GM12878 (cell line): Measurements from ENCODE around the gene ZXDC. TPM values are rescaled to one million over a fixed set of nuclear protein-coding genes. Genes with fewer than 3 reads are reported as not detected.

Source experiments
- ATAC-seq: fragments of 200-7000 bp; cut with Tn5 transposase; 3 replicates; pipeline ENCODE4 v1.9.1; 2020; ENCODE audit warnings: mild to moderate bottlenecking, moderate library complexity
- BruUV-seq: library from RNA; stranded (reverse); fragments of 400-500 nt; replicated peaks from 2 replicates; lab custom pipeline; 2021; lab: Mats Ljungman, UMichigan
- CTCF ChIA-PET: fragments of 300-600 bp; sonication (Branson Sonifier 250); formaldehyde crosslinking; extraction: SDS; loops from one replicate; lab custom pipeline; 2021; ENCODE audit warnings: inconsistent platforms; lab: Yijun Ruan, JAX
- POLR2A ChIA-PET: fragments of 350-600 bp; formaldehyde crosslinking; extraction: SDS; loops from one replicate; lab custom pipeline; 2021; ENCODE audit warnings: inconsistent platforms; lab: Charles Lee
- RAD21 ChIA-PET: fragments of 300-600 bp; sonication (Branson Sonifier 250); formaldehyde crosslinking; loops from one replicate; lab custom pipeline; 2023; ENCODE audit warnings: antibody characterized with exemption; ENCODE audit not compliant: unreplicated experiment; lab: Charles Lee
- SMC1A ChIA-PET: fragments of 300-600 bp; sonication (Branson Sonifier 250); formaldehyde crosslinking; loops from one replicate; lab custom pipeline; 2023; ENCODE audit not compliant: unreplicated experiment, uncharacterized antibody; lab: Charles Lee
- DNase-seq: peaks from one replicate; pipeline ENCODE4 v3.0.0-alpha.2; 2011; ENCODE audit warnings: low read depth, low spot score
- FAIRE-seq: peaks from 3 replicates; lab custom pipeline; 2011; peaks lifted over from hg19 to GRCh38; lab: Jason Lieb, UNC
- H2AFZ ChIP-seq: 2 replicates; pipeline ENCODE4 v1.6.0; 2011; ENCODE audit warnings: low read depth, low read length, control low read depth; ENCODE audit not compliant: control insufficient read depth
- H3K27ac ChIP-seq: 2 replicates; pipeline ENCODE4 v1.5.1; 2011; ENCODE audit warnings: control low read depth; ENCODE audit not compliant: control insufficient read depth, insufficient read depth
- H3K27me3 ChIP-seq, 2 experiments: replicated peaks in 1 of 2; 2 replicates each; pipeline versions ENCODE4 v1.6.0 to v1.6.1; 2011; ENCODE audit warnings: low read length in 1 of 2; ENCODE audit not compliant: control insufficient read depth in 2 of 2, insufficient read depth in 2 of 2
- H3K36me3 ChIP-seq, 2 experiments: 2 replicates each; pipeline ENCODE4 v1.5.1; 2011; ENCODE audit warnings: low read length in 1 of 2; ENCODE audit not compliant: control insufficient read depth in 2 of 2, insufficient read depth in 2 of 2
- H3K4me1 ChIP-seq: 2 replicates; pipeline ENCODE4 v1.6.1; 2011; ENCODE audit warnings: mild to moderate bottlenecking, low read length, moderate library complexity, mixed read lengths; ENCODE audit not compliant: control insufficient read depth, insufficient read depth
- H3K4me2 ChIP-seq: 2 replicates; pipeline ENCODE4 v1.6.0; 2011; ENCODE audit warnings: control low read depth; ENCODE audit not compliant: control insufficient read depth, insufficient read depth
- H3K4me3 ChIP-seq: fragments of 200-600 bp; sonication (generic); 2 replicates; pipeline ENCODE4 v1.5.1; 2016
- H3K79me2 ChIP-seq: 2 replicates; pipeline ENCODE4 v1.6.0; 2011; ENCODE audit warnings: low read length; ENCODE audit not compliant: control insufficient read depth, insufficient read depth
- H3K9ac ChIP-seq: 2 replicates; pipeline ENCODE4 v1.8.0; 2011; ENCODE audit warnings: low read length, control low read depth, mixed read lengths; ENCODE audit not compliant: control insufficient read depth, insufficient read depth
- H3K9me3 ChIP-seq: replicated peaks from 3 replicates; pipeline ENCODE4 v1.5.1; 2011; ENCODE audit warnings: mild to moderate bottlenecking, low read length; ENCODE audit not compliant: control insufficient read depth, insufficient read depth
- H4K20me1 ChIP-seq: 2 replicates; pipeline ENCODE4 v1.6.0; 2011; ENCODE audit not compliant: control insufficient read depth, insufficient read depth
- FOXM1 ChIP-seq: IDR thresholded peaks from 2 replicates; pipeline ENCODE4 v1.6.1; 2012; ENCODE audit warnings: low read depth, mild to moderate bottlenecking, inconsistent platforms, low read length, moderate library complexity
- MEF2B ChIP-seq: fragments of 450-650 bp; IDR thresholded peaks from 2 replicates; pipeline ENCODE4 v1.6.1; 2018; ENCODE audit warnings: mild to moderate bottlenecking, moderate library complexity; ENCODE audit not compliant: partially characterized antibody, poor library complexity, severe bottlenecking
- ZNF24 ChIP-seq: fragments of 450-650 bp; IDR thresholded peaks from 2 replicates; pipeline ENCODE4 v1.6.1; 2017; ENCODE audit warnings: antibody characterized with exemption, mild to moderate bottlenecking
- WGBS: methylation state at CpG from one replicate; pipeline ENCODE4 v1.1.6; 2016; ENCODE audit warnings: low lambda C conversion rate; ENCODE audit not compliant: insufficient replicate concordance, insufficient coverage; ENCODE audit errors: missing lambda C conversion rate; 5-methylcytosine and 5-hydroxymethylcytosine counted together
- in situ Hi-C: fragments of 300-500 bp; cut with MboI; formaldehyde crosslinking; loops from 9 replicates; pipeline ENCODE4 v1.14.3; 2018; ENCODE audit warnings: mixed read lengths
- intact Hi-C: fragments of 100-400 bp; cut with micrococcal nuclease; formaldehyde crosslinking; loops from one replicate; pipeline ENCODE4 v1.14.2; 2022; ENCODE audit not compliant: unreplicated experiment
- polyA plus RNA-seq, 11 experiments: library from polyadenylated mRNA; depleted of rRNA in 4 of 11; unstranded in 6 of 11; stranded (reverse) in 5 of 11; fragments of >200 nt; fragmentation: Nextera tagmentation in 4 of 11; fragmentation: Illumina TruSeq in 1 of 11; extraction: Ambion mirVana in 4 of 11; extraction: Trizol in 1 of 11; gene quantifications; 1 replicate in 1 of 11; 2 replicates in 10 of 11; pipeline versions ENCODE4 v1.2.1 to v1.2.3, GENCODE V29; 2011 to 2016; ENCODE audit warnings: inconsistent platforms in 2 of 11, missing spikeins in 2 of 11, low read depth in 1 of 11
- total RNA-seq, 4 experiments: library from RNA; depleted of rRNA in 3 of 4; stranded (reverse); fragments of >200 nt in 3 of 4; fragmentation: Illumina TruSeq in 1 of 4; extraction: Trizol in 1 of 4; gene quantifications; 2 replicates each; pipeline versions ENCODE4 v1.2.1 to v1.2.3, GENCODE V29; 2013 to 2021
- TF ChIP-seq, protein P1 (sequence below): IDR thresholded peaks from 2 replicates; pipeline ENCODE4 v1.6.1; 2011; ENCODE audit warnings: low read depth, low read length, improper control_type of control experiment, borderline replicate concordance
- TF ChIP-seq, protein P2 (sequence below): IDR thresholded peaks from 2 replicates; pipeline ENCODE4 v1.6.1; 2012; ENCODE audit warnings: low read length, inconsistent platforms

The ZXDC gene
- total and polyA plus RNA-seq, 10 of the 15 experiments (the other 5 are each of a cell fraction or from before 2014, with no cell fraction given), result 0.72 to 15.3 (median 8.5) TPM

DNA sequence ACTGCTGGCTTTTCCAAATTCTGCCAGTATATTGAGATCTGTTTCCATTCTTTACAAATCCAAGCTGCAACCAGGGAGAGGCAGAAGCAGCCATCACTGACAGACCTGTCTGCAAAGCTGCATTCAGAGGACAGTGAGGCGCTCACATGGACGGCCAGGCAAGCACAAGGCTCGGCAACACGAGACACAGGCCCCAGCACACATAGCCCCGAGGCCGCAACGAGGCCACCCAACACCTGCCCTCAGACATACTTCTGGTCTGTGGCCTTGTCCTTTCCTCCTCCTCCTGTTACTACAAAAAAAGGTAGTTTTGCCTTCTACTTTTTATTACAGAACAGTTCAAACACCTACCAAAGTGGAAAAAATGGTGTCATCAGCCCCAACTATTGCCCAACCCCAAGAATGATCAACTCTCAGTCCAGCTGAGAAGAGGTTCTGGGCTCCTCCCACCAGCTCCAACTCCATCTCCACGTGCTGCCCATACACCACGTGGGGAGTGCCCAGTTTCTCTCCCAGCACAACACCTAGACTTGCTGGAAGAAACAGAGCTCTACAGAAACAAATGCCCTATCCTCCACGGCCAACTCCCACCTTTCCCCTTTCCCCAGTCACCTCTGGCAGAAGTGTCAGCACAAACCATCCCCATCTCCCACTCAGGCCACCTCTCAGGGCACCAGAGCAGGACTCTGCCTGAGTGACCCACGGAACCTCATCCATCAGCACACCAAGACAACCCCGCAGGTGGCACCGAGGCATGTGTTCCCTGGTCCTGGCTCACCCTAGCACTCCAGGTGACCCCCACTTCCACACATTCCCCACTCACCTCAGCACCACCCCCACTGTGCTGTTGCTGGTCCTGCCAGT is 7.4 kb downstream of the ZXDC start:
- in situ Hi-C loops, result no loop called here
- intact Hi-C loops, result no loop called here
- no peak for FAIRE-seq
- H4K20me1 ChIP-seq, result peaks cover 8% of the 10 kb centered on the region; the same call in 1 of the 2 replicates
- ChIA-PET RAD21 (no interaction called here), CTCF (no interaction called here), POLR2A (no interaction called here), SMC1A (no interaction called here)
- H3K79me2 ChIP-seq, result peaks cover 13% of the 10 kb centered on the region
- DNase-seq, result no peak
- H3K4me1 ChIP-seq, result peaks cover 7% of the 10 kb centered on the region; the same call in 1 of the 2 replicates
- whole genome bisulfite sequencing, result 92% methylated on average over 13 of the region's 13 CpGs
- H3K36me3 ChIP-seq, result peaks cover 24 to 31% of the 10 kb centered on the region in 2 experiments
- no peak overlapping the region for H2AFZ ChIP-seq
- no peak overlapping the region for H3K27ac ChIP-seq
- no peak overlapping the region for H3K9ac ChIP-seq
- H3K4me2 ChIP-seq, result no peak overlapping the region
- TF ChIP-seq, protein P1, sequence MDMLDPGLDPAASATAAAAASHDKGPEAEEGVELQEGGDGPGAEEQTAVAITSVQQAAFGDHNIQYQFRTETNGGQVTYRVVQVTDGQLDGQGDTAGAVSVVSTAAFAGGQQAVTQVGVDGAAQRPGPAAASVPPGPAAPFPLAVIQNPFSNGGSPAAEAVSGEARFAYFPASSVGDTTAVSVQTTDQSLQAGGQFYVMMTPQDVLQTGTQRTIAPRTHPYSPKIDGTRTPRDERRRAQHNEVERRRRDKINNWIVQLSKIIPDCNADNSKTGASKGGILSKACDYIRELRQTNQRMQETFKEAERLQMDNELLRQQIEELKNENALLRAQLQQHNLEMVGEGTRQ, result no peak
- no peak for TF ChIP-seq ZNF24
- TF ChIP-seq, protein P2, sequence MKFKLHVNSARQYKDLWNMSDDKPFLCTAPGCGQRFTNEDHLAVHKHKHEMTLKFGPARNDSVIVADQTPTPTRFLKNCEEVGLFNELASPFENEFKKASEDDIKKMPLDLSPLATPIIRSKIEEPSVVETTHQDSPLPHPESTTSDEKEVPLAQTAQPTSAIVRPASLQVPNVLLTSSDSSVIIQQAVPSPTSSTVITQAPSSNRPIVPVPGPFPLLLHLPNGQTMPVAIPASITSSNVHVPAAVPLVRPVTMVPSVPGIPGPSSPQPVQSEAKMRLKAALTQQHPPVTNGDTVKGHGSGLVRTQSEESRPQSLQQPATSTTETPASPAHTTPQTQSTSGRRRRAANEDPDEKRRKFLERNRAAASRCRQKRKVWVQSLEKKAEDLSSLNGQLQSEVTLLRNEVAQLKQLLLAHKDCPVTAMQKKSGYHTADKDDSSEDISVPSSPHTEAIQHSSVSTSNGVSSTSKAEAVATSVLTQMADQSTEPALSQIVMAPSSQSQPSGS, result no peak
- TF ChIP-seq MEF2B, result no peak
- no peak for TF ChIP-seq FOXM1
- H3K4me3 ChIP-seq, result no peak overlapping the region
- H3K9me3 ChIP-seq, result no peaks in the 10 kb centered on the region
- ATAC-seq, result no peak
- no peaks in the 10 kb centered on the region for H3K27me3 ChIP-seq
- BruUV-seq, result no TSS peak
